ENCODE results near the gene LPO.
A peak's percentile ranks its signal among the peaks of the same experiment; 100 is the strongest.

Gene LPO

DNA sequence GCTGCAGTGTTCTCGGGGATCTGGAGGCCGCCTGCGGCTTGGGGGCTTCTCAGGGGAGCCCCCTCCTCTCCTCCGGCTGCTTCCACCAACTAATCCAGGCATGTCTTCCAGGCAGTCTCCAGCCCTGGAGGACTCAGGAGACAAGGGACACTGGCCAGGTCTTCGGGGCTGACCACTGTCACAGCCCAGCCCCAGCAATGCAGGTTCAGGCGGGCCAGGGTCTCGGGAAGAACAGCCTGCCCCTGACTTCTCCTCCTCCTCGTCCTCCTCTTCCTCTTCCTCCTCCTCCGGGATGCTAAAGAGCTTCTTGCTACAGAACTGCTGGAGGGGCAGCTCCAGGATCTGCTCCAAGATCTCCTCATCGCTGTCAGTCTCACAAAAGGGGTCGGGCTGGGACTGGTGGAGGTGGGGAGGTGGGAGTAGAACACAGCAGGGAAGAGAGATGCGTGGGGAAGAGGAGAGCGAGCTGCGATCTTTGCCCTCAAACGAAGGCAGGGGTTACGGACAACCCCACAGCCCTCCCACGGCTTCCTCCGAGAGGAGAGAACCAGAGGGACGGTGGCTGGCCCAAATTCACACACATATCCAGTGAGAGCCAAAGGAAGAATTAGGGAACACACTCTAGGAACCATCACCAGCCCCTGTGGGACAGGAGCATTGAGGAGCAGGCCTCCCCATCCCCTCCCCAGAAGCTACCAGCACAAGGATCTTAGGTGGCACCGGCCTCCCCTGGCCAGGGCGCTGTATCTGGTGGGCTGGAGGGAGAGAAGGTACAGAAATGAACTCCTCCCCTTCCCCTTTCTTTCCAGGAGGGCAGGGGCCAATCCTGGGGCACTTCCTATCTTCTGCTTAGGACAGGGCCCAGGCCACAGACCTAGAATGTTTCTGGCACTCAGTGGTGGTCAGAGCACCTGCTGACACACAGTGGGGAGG, 70.9 kb downstream of the LPO start:
- FAIRE-seq, result no peak
- TF ChIP-seq POLR2A (IDR thresholded peaks at IDR 0.05; ENCODE audit: low read depth, low read length) (no peak), POLR2AphosphoS5 (IDR thresholded peaks at IDR 0.05; ENCODE audit: low read depth, low read length) (no peak), TAF1 (IDR thresholded peaks at IDR 0.05; ENCODE audit: borderline replicate concordance, low read depth, low read length) (no peak)
- no peak for DNase-seq (ENCODE audit: insufficient read length)

DNA sequence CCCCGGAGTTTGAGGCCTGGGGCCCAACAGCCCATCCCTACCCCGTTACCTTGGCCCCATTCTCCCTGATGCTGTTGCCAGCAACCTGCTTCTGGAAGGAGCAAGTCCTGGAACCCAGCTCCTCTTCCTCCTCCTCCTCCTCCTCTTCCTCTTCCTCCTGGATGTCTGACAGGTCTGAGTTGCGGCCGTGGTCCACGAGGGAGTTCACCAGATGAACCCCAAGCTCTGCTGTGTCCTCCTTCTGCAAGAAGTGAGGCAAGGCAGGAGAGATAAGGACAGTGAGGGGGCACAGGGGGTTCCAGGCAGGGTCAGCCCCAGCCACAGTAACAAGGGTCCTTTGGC, 71.5 kb downstream of the LPO start:
- DNase-seq (ENCODE audit: insufficient read length), result no peak
- TF ChIP-seq POLR2A (IDR thresholded peaks at IDR 0.05; ENCODE audit: low read depth, low read length) (no peak), TAF1 (IDR thresholded peaks at IDR 0.05; ENCODE audit: borderline replicate concordance, low read depth, low read length) (no peak), POLR2AphosphoS5 (IDR thresholded peaks at IDR 0.05; ENCODE audit: low read depth, low read length) (no peak)
- FAIRE-seq, result no peak

DNA sequence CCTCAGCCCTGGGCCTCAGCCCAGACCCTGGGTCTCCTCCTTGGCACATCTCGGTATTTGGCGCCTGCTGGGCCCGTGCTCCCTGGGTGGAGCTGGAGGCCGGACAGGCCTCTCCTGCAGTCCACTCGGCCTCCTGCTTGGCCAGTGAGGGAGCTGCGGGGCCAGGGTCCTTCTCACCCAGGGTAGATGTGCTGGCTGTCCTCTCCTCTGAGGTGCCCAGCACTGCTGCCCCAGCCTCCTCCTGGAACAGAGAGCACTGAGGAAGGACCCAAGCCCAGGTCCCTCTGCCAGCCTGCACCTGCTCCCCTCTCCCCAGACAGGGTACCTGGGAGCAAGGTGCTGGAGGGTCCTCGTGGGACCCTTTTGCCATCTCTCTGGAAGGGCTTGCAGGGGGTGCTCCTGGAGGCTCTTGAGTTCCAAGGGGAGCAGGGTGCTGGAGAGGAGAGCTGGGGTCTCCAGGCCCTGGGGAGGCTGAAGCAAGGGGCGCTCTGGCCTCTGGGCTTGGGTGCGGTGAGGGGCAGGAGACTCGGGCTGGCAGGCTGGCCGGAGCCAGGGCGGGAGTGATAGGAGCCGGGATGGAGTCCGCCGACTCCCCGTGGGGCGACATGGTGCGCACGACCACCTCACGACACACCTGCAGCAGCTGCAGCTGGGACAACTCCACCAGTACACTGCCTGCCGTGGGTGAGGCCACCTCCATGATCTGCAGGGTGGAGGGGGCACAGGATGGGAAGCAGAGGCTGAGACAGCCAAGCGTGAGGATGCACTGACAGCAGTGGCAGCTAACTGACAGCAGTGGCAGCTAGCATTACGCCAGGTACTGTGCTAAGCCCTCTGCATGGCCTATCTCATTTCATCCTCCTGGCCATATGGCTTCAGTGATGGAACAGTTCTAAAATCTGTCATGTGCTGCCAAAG, 72.4 kb downstream of the LPO start:
- DNase-seq (ENCODE audit: insufficient read length) (no peak), FAIRE-seq (no peak)
- TF ChIP-seq POLR2AphosphoS5 (IDR thresholded peaks at IDR 0.05; ENCODE audit: low read depth, low read length) (no peak), POLR2A (IDR thresholded peaks at IDR 0.05; ENCODE audit: low read depth, low read length) (no peak), TAF1 (IDR thresholded peaks at IDR 0.05; ENCODE audit: borderline replicate concordance, low read depth, low read length) (no peak)

DNA sequence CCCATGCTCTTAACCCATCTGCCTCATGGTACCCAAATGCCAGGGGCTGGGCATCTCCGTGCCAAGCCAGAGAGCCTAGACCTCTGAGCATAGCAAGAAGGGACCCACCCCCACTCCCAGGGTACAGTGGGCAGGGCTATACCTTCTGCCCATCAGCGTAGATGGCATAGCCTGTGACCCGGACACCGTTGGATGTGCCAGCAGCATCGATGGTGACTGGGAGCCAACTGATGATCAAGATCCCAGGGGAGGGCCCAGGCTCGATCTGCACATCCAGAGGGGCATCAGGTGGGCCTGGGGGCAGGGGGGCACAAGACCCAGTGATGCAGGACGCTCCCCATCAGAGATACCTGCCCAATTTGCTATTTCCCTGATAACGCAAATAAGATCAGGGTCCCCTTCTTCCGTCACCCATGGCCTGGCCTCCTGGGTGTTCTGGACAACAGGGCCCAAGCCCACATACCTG, 73.1 kb downstream of the LPO start:
- FAIRE-seq (no peak), DNase-seq (ENCODE audit: insufficient read length) (no peak)
- TF ChIP-seq POLR2A (IDR thresholded peaks at IDR 0.05; ENCODE audit: low read depth, low read length) (no peak), POLR2AphosphoS5 (IDR thresholded peaks at IDR 0.05; ENCODE audit: low read depth, low read length) (no peak), TAF1 (IDR thresholded peaks at IDR 0.05; ENCODE audit: borderline replicate concordance, low read depth, low read length) (no peak)

DNA sequence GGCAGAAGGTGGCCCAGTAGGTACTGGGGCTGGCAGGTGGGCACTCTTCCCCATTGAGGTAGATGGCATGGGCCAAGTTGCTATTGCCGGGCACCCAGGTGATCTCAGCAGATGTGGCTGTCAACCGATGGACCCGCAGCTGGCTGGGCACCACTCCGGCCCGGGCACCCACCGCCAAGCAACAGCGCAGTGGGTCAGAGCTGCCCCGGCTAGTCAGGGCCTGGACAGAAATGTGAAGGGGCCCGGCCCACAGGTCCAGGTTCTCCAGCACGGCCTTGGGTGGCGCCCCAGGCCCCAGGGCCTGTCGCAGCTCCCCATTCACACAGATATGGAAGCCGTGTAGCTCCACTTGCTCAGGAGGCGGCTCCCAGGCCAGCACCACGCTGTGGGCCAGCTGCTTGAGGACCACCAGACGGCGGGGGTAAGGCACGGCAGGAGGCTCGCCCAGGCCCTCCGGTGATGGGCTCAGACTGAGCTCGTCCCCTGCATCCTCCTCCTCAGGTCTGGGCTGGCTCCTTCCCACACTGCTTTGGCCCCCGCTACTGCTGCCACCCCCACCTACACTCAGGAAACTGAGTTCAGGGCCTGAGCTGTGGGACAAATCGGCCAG, 73.7 kb downstream of the LPO start:
- DNase-seq (ENCODE audit: insufficient read length) (no peak), FAIRE-seq (no peak)
- no peak for TF ChIP-seq TAF1 (IDR thresholded peaks at IDR 0.05; ENCODE audit: borderline replicate concordance, low read depth, low read length)
- no peak for TF ChIP-seq POLR2A (IDR thresholded peaks at IDR 0.05; ENCODE audit: low read depth, low read length)

DNA sequence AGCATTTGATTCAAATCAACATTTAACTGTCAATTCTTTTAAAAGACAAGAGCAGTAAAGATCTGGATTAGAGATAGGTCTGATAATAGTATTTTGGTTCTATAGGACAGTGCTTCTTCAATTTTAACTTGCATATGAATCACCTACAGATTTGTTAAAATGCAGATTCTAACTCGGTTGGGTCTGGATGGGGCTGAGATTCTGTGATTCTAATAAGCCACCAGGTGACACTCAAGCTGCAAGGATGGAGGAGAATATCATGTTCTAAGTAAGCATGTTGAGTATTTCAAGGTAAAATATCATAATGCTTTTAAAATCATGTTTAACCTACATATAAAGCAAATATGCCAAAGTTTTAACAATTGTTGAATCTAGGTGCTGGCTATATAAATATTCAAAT, 74.4 kb downstream of the LPO start:
- DNase-seq (ENCODE audit: insufficient read length) (no peak), FAIRE-seq (no peak)
- no peak for TF ChIP-seq TAF1 (IDR thresholded peaks at IDR 0.05; ENCODE audit: borderline replicate concordance, low read depth, low read length)
- TF ChIP-seq POLR2A (IDR thresholded peaks at IDR 0.05; ENCODE audit: low read depth, low read length), result no peak
- TF ChIP-seq POLR2AphosphoS5 (IDR thresholded peaks at IDR 0.05; ENCODE audit: low read depth, low read length), result no peak

DNA sequence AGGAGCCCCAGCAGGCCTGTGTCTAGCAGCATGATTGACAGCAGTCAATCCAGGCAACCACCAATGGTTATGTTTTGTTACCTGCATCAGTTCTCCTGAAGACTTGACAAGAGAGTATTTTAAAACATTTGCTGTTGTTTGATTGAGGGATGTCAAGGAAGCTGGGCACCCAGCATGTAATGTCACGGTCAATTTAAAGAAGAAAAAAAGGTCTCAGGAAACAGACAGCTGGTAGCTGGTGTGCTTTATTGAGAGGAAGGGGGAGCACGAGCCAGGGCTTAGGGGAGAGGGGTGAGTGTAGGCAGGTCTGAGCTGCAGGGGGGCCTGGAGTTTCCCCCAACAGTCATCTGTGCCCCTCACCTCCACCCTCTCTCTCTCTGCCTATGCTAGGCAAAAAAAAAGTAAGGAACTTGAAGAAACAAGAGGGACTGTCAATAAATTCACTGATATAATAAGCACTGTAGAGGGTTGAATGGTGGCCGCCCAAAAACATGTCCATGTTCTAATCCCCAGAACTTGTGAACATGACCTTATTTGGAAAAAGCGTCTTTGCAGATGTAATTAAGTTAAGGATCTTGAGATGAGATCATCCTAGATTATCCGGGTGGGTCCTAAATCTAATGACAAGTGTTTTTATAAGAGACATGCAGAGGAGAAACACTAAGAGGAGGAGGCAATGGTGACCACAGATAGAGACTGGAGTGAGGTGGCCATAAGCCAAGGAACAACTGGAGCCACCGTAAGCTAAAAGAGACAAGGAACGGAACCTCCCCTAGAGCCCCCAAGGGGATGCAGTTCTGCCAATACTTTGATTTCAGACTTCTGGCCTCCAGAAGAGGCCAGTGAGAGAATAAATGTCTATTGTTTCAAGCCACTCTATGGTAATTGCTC, 75.7 kb downstream of the LPO start:
- TF ChIP-seq TAF1 (IDR thresholded peaks at IDR 0.05; ENCODE audit: borderline replicate concordance, low read depth, low read length) (no peak), POLR2A (IDR thresholded peaks at IDR 0.05; ENCODE audit: low read depth, low read length) (no peak), POLR2AphosphoS5 (IDR thresholded peaks at IDR 0.05; ENCODE audit: low read depth, low read length) (no peak)
- no peak for FAIRE-seq
- DNase-seq (ENCODE audit: insufficient read length), result no peak

DNA sequence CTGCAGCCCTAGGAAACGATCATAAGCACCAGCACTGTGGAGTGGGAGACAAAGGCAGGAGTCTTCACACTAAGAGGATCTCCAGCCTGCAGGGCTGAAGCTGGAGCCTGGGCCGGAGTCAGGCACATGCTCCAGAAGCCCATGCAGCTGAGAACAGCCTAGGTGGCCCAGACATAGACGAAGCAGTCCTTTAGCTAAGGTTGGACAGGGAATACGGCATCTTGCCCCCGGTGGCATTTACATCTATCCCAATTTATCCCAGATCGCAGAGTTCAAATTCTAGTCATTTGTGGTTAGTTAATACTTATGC, 76.3 kb downstream of the LPO start:
- FAIRE-seq (no peak), DNase-seq (ENCODE audit: insufficient read length) (no peak)

DNA sequence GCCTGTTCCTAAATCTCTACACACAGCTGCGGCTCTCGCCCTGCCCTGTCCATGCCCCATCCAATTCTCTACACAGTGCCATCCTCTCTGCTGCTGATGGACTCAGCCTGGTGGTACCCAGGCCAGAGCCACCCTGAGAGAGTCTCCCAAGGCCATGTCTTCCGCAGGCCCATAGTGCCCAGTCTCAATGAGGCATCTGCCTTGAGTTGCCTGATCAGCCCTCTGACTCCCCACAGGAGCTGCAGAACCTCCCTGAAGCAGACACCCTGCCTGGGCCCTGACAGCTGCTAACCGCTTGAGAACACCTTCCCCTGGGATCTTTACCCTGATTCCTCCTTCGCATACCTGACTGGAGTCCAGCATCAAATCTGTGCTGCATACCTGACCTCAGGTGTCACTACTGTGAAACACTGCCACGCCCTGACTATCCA, 76.9 kb downstream of the LPO start:
- FAIRE-seq (no peak), DNase-seq (ENCODE audit: insufficient read length) (peak; percentile 1)
- TF ChIP-seq POLR2AphosphoS5 (IDR thresholded peaks at IDR 0.05; ENCODE audit: low read depth, low read length) (no peak), TAF1 (IDR thresholded peaks at IDR 0.05; ENCODE audit: borderline replicate concordance, low read depth, low read length) (no peak), POLR2A (IDR thresholded peaks at IDR 0.05; ENCODE audit: low read depth, low read length) (no peak)

More for the DNA sequence above, 76.3 kb downstream of the LPO start:
- TF ChIP-seq POLR2AphosphoS5 (IDR thresholded peaks at IDR 0.05; ENCODE audit: low read depth, low read length) (no peak), TAF1 (IDR thresholded peaks at IDR 0.05; ENCODE audit: borderline replicate concordance, low read depth, low read length) (no peak), POLR2A (IDR thresholded peaks at IDR 0.05; ENCODE audit: low read depth, low read length) (no peak)

DNA sequence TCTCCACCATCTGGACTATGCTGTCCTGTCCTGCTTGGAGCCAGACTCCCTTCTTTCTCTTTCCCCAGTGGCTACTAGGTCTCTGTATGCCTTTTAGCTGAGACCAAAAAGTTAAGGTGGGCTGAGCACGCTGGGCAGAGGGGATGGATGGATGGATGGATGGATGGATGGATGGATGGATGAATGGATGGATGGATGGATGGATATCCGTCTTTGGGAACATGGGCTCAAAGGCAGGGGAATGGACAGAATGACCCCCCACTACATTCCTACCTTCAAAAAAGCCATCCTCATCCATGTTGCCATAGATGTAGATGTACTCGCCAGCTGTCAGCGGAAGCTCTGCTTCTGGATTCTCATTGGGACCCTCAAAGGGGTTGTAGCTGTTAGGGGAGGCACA, 77.4 kb downstream of the LPO start:
- no peak for FAIRE-seq
- TF ChIP-seq TAF1 (IDR thresholded peaks at IDR 0.05; ENCODE audit: borderline replicate concordance, low read depth, low read length) (no peak), POLR2AphosphoS5 (IDR thresholded peaks at IDR 0.05; ENCODE audit: low read depth, low read length) (no peak), POLR2A (IDR thresholded peaks at IDR 0.05; ENCODE audit: low read depth, low read length) (no peak)
- DNase-seq (ENCODE audit: insufficient read length), result no peak
